ENCODE data around the gene A1BG.

The A1BG gene

DNA sequence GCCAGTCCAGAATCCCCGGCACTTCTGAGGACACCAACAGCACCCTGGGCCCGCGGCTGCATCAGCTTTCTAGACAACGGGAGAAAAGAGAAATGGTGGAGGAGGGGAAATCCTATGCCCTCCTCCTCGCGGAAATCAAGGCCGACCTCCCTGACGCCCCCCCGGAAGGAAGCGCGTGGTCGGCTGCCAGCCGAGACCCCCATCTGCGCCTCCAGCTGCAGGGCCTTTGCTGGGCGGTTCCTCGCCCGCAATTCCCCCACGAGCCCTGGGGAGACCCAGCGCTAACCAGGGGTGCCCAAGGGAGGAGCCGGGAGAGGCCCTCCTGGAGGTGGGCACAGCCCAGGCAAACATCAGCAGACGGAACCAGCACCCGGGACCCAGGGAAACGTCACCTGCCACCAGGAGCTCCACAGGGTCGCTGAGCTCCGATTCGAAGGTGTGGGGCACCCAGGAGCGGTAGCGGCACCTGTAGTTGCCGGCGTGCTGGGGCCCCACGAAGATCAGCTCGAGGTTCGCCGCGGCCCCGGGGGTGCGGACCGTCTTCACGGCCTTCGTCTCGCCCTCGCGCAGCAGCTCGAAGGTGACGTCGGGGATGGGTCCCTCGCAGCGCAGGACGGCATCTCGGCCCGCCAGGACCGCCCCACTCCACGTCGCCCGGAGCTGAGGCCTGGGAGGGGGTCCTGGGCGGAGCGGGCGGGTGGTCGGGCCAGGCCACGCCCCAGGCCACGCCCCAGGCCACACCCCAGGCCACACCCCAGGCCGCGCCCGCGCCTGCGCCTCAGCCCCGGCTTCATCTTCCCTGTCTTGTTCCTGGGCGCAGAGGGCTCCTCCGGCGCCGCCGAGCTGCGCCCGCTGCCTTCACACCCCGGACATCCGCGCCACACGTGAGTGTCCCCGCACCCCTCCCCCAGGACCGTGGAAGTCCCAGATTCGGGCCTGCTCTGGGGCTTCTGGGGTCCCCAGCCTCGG is 6.0 kb downstream of the A1BG start:
- ChIA-PET POLR2A (interaction anchor here (0.9 to 4.4 kb wide), 6 partner anchors 9 to 172 kb away, joined by 3 to 30 read pairs (median 4); partner anchors contain the start of genes ZBTB45, ZNF497 and ZNF544), CTCF (no interaction called here)
- TF ChIP-seq L3MBTL2 (conservative IDR thresholded peaks at IDR 0.05) (peak; percentile 83), FOXK2 (IDR thresholded peaks at IDR 0.05) (no peak)
- DNase-seq (ENCODE audit: extremely low spot score), result peak; percentile 97

DNA sequence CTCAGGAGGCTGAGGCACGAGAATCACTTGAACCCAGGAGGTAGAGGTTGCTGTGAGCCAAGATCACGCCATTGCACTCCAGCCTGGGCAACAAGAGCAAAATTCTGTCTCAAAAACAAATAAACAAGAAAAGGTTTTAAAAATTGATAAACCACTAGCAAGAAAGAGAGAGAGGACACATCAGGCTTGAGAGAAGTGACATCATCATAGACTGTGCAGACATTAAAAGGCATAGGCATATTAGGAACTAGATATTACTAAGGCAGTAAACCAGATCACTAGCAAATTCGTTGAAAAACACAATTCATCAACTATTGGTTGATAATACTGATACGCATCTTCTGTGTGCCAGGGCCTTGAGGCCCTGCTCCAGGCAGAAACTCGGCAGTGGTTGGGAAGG is 7.7 kb downstream of the A1BG start:
- TF ChIP-seq TARDBP (IDR thresholded peaks at IDR 0.05), result no peak
- TF ChIP-seq FOXK2 (IDR thresholded peaks at IDR 0.05), result no peak
- TF ChIP-seq NFRKB (IDR thresholded peaks at IDR 0.05), result no peak
- no peak for TF ChIP-seq LEF1 (IDR thresholded peaks at IDR 0.05; ENCODE audit: borderline replicate concordance)
- no peak for TF ChIP-seq L3MBTL2 (conservative IDR thresholded peaks at IDR 0.05)
- no peak for TF ChIP-seq FOXM1 (IDR thresholded peaks at IDR 0.05; ENCODE audit: borderline replicate concordance)
- no peak for TF ChIP-seq FOXA1 (IDR thresholded peaks at IDR 0.05)
- no peak for TF ChIP-seq CTBP1 (IDR thresholded peaks at IDR 0.05; ENCODE audit: borderline replicate concordance)
- no peak for TF ChIP-seq ZNF384 (IDR thresholded peaks at IDR 0.05)
- no peak for DNase-seq (ENCODE audit: extremely low spot score)
- POLR2A ChIA-PET, result interaction anchor here (0.8 to 4.4 kb wide), 2 partner anchors 17 to 18 kb away, joined by 3 to 30 read pairs; partner anchors contain the start of gene ZNF497
- CTCF ChIA-PET, result no interaction called here

DNA sequence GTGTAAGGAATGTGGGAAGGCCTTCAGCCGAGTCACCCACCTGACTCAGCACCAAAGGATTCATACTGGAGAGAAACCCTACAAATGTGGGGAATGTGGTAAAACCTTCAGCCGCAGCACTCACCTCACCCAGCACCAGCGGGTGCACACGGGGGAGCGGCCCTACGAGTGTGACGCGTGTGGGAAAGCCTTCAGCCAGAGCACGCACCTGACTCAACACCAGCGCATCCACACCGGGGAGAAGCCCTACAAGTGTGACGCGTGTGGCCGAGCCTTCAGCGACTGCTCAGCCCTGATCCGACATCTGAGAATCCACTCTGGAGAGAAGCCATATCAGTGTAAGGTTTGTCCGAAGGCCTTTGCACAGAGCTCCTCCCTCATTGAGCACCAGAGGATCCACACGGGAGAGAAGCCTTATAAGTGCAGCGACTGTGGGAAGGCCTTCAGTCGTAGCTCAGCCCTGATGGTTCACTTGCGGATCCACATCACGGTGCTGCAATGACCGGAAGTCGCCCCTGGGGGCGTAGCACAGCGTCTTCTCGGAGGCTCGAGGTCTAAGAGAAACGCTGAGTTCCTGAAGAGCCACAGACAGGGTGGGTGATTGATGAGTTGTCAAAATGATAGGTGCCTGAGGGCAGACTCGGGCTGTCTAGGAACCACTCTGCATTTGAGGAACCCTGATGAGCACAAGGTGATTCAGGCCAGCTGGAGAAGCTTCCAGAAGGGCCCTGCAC is 14.3 kb downstream of the A1BG start:
- CTCF ChIA-PET, result no interaction called here
- peak; percentile 26 for DNase-seq (ENCODE audit: extremely low spot score)
- TF ChIP-seq, protein P1, sequence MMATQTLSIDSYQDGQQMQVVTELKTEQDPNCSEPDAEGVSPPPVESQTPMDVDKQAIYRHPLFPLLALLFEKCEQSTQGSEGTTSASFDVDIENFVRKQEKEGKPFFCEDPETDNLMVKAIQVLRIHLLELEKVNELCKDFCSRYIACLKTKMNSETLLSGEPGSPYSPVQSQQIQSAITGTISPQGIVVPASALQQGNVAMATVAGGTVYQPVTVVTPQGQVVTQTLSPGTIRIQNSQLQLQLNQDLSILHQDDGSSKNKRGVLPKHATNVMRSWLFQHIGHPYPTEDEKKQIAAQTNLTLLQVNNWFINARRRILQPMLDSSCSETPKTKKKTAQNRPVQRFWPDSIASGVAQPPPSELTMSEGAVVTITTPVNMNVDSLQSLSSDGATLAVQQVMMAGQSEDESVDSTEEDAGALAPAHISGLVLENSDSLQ (IDR thresholded peaks at IDR 0.05), result peak; percentile 62
- no peak for TF ChIP-seq FOXA1 (IDR thresholded peaks at IDR 0.05)
- POLR2A ChIA-PET, result interaction anchor here (1.3 kb wide), 1 partner anchor 9 kb away, joined by 4 read pairs; no protein-coding TSS in a partner anchor

DNA sequence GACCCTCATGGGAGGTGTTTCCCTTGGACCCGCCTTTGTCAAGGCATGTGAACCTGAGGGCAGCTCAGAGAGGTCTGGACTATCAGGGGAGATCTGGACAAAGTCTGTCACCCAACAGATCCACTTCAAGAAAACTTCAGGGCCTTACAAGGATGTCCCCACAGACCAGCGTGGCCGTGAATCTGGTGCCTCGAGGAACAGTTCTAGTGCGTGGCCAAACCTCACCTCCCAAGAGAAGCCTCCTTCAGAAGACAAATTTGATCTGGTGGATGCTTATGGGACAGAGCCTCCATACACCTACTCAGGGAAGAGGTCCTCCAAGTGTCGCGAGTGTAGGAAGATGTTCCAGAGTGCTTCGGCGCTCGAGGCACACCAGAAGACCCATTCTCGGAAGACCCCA is 15.0 kb downstream of the A1BG start:
- no peak for DNase-seq (ENCODE audit: extremely low spot score)
- CTCF ChIA-PET, result no interaction called here
- no peak for TF ChIP-seq HDGF (IDR thresholded peaks at IDR 0.05; ENCODE audit: borderline replicate concordance)
- TF ChIP-seq FOXM1 (IDR thresholded peaks at IDR 0.05; ENCODE audit: borderline replicate concordance), result no peak
- no peak for TF ChIP-seq ARNT (IDR thresholded peaks at IDR 0.05)
- no peak for TF ChIP-seq SUZ12 (IDR thresholded peaks at IDR 0.05)
- TF ChIP-seq L3MBTL2 (conservative IDR thresholded peaks at IDR 0.05), result no peak
- POLR2A ChIA-PET, result interaction anchor here (1.3 kb wide), 1 partner anchor 10 kb away, joined by 4 read pairs; no protein-coding TSS in a partner anchor

DNA sequence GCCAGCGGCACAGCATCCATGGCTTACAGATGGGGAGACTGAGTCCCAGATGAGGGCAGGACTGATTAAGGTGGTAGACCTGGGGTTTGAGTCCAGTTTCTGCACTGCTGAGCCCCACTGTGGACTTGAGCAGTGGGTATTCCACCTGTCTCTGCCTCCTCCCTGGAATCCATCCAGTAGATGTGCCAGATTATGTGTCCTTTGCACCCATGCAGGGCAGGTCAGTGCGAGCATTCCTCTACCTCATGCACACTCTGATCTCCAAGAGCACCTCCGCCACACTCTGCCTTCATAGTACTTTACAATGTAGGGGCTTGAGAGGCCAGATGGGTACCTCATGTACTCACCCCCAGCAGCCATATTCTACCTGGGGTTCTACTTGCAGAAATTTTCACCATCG is 16.5 kb downstream of the A1BG start:
- ChIA-PET CTCF (no interaction called here), POLR2A (no interaction called here)
- TF ChIP-seq SUZ12 (IDR thresholded peaks at IDR 0.05), result no peak
- no peak for TF ChIP-seq ZNF384 (IDR thresholded peaks at IDR 0.05)
- no peak for TF ChIP-seq FOXA1 (IDR thresholded peaks at IDR 0.05)
- no peak for TF ChIP-seq CTBP1 (IDR thresholded peaks at IDR 0.05; ENCODE audit: borderline replicate concordance)
- no peak for TF ChIP-seq FOXK2 (IDR thresholded peaks at IDR 0.05)
- DNase-seq (ENCODE audit: extremely low spot score), result no peak

DNA sequence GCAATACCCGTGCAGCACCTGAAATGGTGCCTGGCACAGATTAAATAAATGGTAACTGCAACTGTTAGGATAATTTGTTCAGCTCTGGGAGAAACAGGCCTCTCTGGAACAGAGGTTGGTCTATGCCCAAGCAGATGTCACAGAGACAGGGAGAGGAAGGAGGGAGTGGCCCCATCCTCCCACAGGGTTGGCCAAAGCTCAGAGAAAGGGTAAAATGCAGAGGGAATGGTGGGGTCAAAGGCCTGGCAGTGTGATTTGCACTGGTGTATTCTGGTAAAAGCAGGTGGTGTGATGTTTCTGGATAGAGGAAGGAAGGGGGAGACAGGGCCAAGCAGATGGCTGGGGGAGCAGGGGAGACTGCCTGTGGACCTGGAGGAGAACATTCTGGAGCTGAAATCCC is 17.1 kb downstream of the A1BG start:
- no peak for TF ChIP-seq NFRKB (IDR thresholded peaks at IDR 0.05)
- no peak for TF ChIP-seq TARDBP (IDR thresholded peaks at IDR 0.05)
- TF ChIP-seq, protein P1 (IDR thresholded peaks at IDR 0.05), result no peak
- TF ChIP-seq SUZ12 (IDR thresholded peaks at IDR 0.05), result no peak
- no peak for TF ChIP-seq L3MBTL2 (conservative IDR thresholded peaks at IDR 0.05)
- TF ChIP-seq CTBP1 (IDR thresholded peaks at IDR 0.05; ENCODE audit: borderline replicate concordance), result no peak
- no peak for TF ChIP-seq FOXA1 (IDR thresholded peaks at IDR 0.05)
- no peak for TF ChIP-seq ELF4 (IDR thresholded peaks at IDR 0.05)
- no peak for TF ChIP-seq LEF1 (IDR thresholded peaks at IDR 0.05; ENCODE audit: borderline replicate concordance)
- TF ChIP-seq ZNF384 (IDR thresholded peaks at IDR 0.05), result no peak
- TF ChIP-seq FOXM1 (IDR thresholded peaks at IDR 0.05; ENCODE audit: borderline replicate concordance), result no peak
- TF ChIP-seq FOXK2 (IDR thresholded peaks at IDR 0.05), result no peak
- TF ChIP-seq SP1 (IDR thresholded peaks at IDR 0.05), result no peak
- TF ChIP-seq BHLHE40 (IDR thresholded peaks at IDR 0.05; ENCODE audit: borderline replicate concordance), result no peak
- no peak for TF ChIP-seq ARNT (IDR thresholded peaks at IDR 0.05)
- no peak for TF ChIP-seq HDGF (IDR thresholded peaks at IDR 0.05; ENCODE audit: borderline replicate concordance)
- ChIA-PET POLR2A (no interaction called here), CTCF (no interaction called here)
- DNase-seq (ENCODE audit: extremely low spot score), result no peak

DNA sequence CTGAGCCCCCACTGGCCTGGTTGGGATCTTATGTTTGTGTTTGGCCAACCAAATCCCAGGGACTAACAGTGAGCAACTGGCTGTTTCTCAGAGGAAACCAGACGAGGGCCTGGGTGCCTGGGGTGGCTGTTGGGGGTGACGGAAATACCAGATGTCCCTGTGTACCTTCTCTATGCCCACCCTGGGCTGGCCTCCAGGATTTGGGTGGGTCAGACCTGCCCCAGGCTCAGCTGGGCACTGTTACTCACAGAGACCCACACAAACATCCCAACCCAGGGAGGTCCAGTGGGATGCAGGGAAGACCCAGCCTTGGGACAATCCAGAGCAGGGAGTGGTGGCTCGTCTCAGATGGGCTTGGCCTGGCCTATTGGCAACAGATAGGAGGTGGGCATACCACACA is 17.7 kb downstream of the A1BG start:
- ChIA-PET POLR2A (no interaction called here), CTCF (no interaction called here)
- DNase-seq (ENCODE audit: extremely low spot score), result no peak
- TF ChIP-seq FOXM1 (IDR thresholded peaks at IDR 0.05; ENCODE audit: borderline replicate concordance), result no peak
- TF ChIP-seq NFRKB (IDR thresholded peaks at IDR 0.05), result no peak
- no peak for TF ChIP-seq SP1 (IDR thresholded peaks at IDR 0.05)
- TF ChIP-seq FOXK2 (IDR thresholded peaks at IDR 0.05), result no peak
- TF ChIP-seq ELF4 (IDR thresholded peaks at IDR 0.05), result no peak
- TF ChIP-seq SUZ12 (IDR thresholded peaks at IDR 0.05), result no peak
- no peak for TF ChIP-seq FOXA1 (IDR thresholded peaks at IDR 0.05)
- TF ChIP-seq ARNT (IDR thresholded peaks at IDR 0.05), result no peak
- TF ChIP-seq, protein P1 (IDR thresholded peaks at IDR 0.05), result no peak
- TF ChIP-seq CTBP1 (IDR thresholded peaks at IDR 0.05; ENCODE audit: borderline replicate concordance), result no peak
- no peak for TF ChIP-seq BHLHE40 (IDR thresholded peaks at IDR 0.05; ENCODE audit: borderline replicate concordance)
- no peak for TF ChIP-seq ZNF384 (IDR thresholded peaks at IDR 0.05)
- TF ChIP-seq HDGF (IDR thresholded peaks at IDR 0.05; ENCODE audit: borderline replicate concordance), result no peak
